A549 (cell line): ENCODE results near the gene SELENOI.

Experiments
- MAFK ChIP-seq: fragments of 450-650 bp; IDR thresholded peaks from 2 replicates; pipeline ENCODE4 v1.6.1; 2014; ENCODE audit not compliant: partially characterized antibody
- POLR2A ChIP-seq: IDR thresholded peaks from 2 replicates; pipeline ENCODE4 v1.6.1; 2012; ENCODE audit warnings: mild to moderate bottlenecking, low read length
- RAD21 ChIP-seq, 2 experiments: fragments of >200 bp in 1 of 2; sonication (Bioruptor Twin) in 1 of 2; formaldehyde crosslinking in 1 of 2; IDR thresholded peaks in 1 of 2; conservative IDR thresholded peaks in 1 of 2; 2 replicates in 1 of 2; 3 replicates in 1 of 2; pipeline ENCODE4 v1.6.1; 2012 to 2018; ENCODE audit warnings: inconsistent platforms in 1 of 2

DNA sequence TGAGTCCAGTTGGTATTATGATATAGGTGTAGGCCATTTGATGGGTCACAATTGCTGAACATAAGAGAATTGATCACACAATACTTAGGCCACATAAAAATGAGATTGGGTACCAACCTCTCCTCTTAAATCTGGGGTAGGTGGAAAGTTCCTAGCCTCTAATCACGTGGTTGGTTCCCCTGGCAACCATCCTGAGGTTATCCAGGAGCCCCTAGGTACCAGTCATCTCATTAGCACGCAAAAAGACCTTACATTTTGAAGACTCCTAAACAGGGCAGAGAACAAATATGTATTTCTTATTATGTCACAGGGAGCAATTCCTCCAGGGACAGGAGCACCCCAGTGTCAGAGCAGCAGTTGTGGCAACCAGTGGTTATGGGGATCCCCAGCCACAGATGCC is 12.7 kb upstream of the SELENOI start:
- TF ChIP-seq POLR2A (no peak), MAFK (no peak), RAD21 (conservative IDR thresholded peaks at IDR 0.05 in 1 of 2, IDR thresholded peaks at IDR 0.05 in 1 of 2) (no peak)
